Measurements from ENCODE around the gene SLC13A5. TPM values are rescaled to one million over a fixed set of nuclear protein-coding genes. Genes with fewer than 3 reads are reported as not detected.
"Not testable (repeated sequence)": the region's sequence is repeated elsewhere in the genome, so short reads cannot be mapped to it uniquely, and the experiment has no call there.

SLC13A5 gene
- total RNA-seq, 1 donor from 2014 or later = 2.2 TPM

DNA sequence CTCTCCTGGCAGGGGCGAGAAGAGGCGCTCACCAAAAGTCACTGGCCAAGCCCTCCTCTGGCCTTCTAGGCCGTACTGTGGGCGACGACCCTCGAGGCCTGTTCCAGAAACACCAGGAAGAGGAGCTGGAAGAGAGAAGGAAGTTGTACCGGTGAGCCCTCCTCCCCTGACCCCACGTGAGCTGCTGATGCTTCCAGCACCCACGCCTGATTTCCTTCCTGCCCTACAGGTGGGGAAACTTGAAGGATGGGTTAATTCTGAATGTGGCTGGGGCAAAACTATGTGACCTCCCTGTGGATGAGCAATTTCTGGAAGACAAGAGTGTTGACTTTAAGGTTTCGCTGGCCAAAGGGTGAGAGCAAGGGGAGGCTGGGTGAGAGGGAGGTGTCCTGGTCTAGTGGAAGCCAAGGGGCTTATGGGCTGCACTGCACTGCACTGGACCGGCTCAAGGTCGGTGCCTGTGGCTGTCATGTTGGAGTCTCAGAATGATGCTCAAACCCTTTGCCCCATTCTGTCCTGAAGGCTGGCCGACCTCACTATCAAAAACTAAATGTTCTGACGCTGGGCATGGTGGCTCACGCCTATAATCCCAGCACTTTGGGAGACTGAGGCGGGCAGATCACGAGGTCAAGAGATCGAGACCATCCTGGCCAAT is 55.4 kb downstream of the SLC13A5 start:
- Mint-ChIP-seq H3K4me3 (peak overlapping the region; percentile 75), H3K27ac (peak overlapping the region; percentile 63), H3K36me3 (peaks cover 3% of the 10 kb centered on the region), H3K27me3 (peaks cover 79% of the 10 kb centered on the region), H3K4me1 (ENCODE audit: unreplicated experiment) (peaks cover 15% of the 10 kb centered on the region), H3K9me3 (no peaks in the 10 kb centered on the region)
- TF ChIP-seq, protein P1, sequence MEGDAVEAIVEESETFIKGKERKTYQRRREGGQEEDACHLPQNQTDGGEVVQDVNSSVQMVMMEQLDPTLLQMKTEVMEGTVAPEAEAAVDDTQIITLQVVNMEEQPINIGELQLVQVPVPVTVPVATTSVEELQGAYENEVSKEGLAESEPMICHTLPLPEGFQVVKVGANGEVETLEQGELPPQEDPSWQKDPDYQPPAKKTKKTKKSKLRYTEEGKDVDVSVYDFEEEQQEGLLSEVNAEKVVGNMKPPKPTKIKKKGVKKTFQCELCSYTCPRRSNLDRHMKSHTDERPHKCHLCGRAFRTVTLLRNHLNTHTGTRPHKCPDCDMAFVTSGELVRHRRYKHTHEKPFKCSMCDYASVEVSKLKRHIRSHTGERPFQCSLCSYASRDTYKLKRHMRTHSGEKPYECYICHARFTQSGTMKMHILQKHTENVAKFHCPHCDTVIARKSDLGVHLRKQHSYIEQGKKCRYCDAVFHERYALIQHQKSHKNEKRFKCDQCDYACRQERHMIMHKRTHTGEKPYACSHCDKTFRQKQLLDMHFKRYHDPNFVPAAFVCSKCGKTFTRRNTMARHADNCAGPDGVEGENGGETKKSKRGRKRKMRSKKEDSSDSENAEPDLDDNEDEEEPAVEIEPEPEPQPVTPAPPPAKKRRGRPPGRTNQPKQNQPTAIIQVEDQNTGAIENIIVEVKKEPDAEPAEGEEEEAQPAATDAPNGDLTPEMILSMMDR (conservative IDR thresholded peaks at IDR 0.05) = no peak
- no peak for DNase-seq (ENCODE audit: extremely low spot score, unreplicated experiment)

DNA sequence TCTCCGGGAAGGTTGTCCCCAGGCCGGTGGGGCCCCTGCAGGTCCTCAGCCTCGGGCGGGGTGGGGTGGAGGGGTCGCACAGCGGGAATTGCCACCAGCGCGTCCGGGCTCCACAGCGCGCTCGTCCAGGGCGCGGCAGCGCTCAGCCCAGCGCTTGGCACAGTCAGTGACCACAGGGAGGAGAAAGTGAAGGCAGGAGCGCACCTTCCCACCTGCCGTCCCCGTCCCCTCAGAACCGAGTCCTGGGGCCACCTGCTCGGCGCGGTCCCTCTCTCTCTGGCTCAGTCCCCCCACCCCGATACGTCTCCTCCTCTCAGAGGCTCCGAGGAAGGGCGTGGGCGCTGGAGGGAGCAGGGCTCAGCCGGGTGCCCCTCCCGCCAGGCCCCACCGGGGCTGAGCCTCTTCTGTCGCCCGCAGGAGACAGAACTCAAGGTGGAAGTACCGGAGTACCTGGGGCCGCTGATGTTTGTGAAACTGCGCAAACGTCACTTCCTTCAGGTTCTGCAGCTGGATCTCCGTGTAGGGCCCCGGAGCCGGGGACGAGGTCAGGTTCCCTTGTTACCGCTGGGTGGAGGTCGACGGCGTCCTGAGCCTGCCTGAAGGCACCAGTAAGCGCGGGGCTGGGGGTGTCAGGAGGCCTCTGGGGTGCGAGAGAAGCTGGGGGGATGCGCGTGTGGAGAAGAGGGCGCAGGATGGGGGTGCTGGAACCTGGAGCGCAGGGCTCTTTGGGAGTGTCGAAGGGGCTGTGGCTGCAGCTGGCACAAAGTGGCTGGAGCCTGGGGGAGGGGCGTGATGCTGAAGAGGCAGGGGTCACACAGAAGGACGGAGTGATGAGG is 56.2 kb downstream of the SLC13A5 start:
- not testable (repeated sequence) for DNase-seq (ENCODE audit: extremely low spot score, unreplicated experiment); H3K9me3 Mint-ChIP-seq; H3K36me3 Mint-ChIP-seq
- H3K4me1 Mint-ChIP-seq (ENCODE audit: unreplicated experiment) = peaks cover 15% of the 10 kb centered on the region
- H3K4me3 Mint-ChIP-seq = peak overlapping the region; percentile 75
- H3K27me3 Mint-ChIP-seq = peaks cover 74% of the 10 kb centered on the region
- peak overlapping the region; percentile 63 for H3K27ac Mint-ChIP-seq

DNA sequence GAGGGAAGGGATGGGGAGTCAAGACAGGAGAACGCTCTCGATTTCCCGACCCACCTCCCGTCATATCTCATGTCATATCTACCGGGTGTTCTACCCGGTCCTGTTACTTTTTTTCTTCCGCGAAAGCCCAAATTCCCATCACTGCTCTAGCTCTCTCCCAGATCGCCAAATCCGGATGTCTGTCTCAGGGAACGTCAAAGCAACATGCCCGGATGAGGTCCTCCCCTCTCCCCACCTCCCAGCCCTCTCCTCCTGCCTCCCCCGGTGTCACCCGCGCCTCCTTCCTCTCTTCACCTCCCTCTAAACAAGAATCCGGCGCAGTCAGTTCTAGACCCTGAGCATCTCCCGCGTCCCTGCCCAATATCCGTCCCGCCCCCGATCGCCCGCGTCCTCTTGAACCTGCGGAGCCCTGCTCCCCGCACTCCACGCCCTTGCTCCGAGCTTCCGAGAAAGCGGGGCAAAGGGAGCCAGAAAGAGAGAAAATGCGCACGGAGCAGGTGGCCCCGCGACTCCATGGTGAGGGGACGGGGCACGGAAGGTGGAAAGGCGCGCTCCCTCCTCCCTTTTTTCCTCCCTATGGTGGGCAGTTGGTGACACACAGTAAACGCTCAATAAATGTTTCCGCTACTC is 57.3 kb downstream of the SLC13A5 start:
- DNase-seq (ENCODE audit: extremely low spot score, unreplicated experiment); H3K27ac Mint-ChIP-seq; H3K36me3 Mint-ChIP-seq; H3K9me3 Mint-ChIP-seq: not testable (repeated sequence)
- Mint-ChIP-seq H3K4me1 (ENCODE audit: unreplicated experiment) (peaks cover 15% of the 10 kb centered on the region), H3K4me3 (peak overlapping the region; percentile 87), H3K27me3 (peaks cover 65% of the 10 kb centered on the region)

DNA sequence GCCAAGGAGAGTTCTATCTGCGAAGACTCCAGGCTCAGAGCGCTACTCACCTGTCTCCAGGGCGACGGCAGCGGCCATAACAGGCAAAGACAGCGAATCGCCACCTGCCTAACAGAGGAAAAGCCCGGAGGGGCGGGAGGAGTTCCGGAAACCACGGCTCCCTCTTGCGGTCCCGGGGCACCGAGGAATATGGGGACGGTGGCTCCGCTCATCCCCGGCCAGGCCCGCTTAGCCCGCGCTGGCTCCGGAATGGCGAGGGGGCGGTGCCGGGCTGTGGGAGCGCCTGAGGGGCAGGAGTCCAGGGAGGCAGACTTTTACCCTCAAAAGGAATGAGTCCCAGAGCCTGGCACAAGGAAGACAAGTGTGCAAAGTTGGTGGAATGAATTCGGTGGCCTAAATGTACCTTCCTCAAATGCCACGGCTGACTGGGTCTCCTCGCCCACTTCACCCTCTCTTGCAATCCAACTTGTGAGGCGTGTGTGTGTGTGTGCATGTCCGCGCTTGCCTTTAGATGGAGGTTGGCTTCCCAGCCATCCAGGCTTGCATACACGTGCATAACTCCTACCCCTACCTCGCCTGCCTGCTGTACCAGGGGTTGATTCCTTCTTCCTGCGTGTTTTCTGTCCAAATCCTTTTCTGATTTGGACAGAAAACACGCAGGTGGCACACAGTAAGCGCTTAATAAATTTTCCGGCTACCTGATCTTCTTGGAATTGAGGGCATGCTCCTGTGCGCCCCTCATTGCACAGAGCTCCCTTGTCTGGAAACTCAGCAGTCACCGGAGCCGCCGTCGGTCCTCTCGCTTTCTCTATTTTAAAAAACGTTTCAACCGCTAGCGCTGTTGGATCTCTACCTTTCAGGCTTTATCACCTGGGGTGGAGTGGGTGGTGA is 58.1 kb downstream of the SLC13A5 start:
- H3K9me3 Mint-ChIP-seq = no peaks in the 10 kb centered on the region
- H3K36me3 Mint-ChIP-seq = peaks cover 3% of the 10 kb centered on the region
- H3K4me3 Mint-ChIP-seq = peak overlapping the region; percentile 87
- TF ChIP-seq, protein P1 (conservative IDR thresholded peaks at IDR 0.05) = no peak
- no peak for DNase-seq (ENCODE audit: extremely low spot score, unreplicated experiment)
- H3K27me3 Mint-ChIP-seq = peaks cover 57% of the 10 kb centered on the region
- peak overlapping the region; percentile 31 for H3K27ac Mint-ChIP-seq
- peaks cover 15% of the 10 kb centered on the region for H3K4me1 Mint-ChIP-seq (ENCODE audit: unreplicated experiment)

DNA sequence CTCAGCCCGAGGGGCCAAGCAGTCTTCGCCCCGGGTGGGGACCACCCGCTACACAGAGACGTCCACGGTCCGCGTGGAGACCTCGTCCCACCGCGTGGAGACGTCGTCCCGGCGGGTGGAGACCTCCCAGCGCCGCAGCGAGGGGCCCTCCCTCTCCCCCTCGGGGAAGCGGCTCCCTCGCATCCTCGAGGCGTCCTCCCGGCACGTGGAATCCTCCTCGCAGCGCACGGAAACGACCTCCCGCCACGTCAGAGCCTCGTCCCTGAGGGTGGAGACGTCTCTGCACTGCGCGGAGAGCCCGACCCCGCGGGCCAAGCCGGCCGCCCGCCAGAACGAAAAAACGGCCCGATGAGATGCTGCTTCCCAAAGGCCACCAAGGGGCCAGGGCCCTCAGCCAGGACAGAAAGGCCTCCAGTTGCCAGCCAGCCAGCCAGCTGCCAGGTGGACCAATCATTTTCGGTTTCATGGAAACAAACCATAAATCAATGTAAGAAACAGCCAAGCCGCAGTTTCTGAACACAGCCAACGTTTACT is 61.2 kb downstream of the SLC13A5 start:
- H3K4me1 Mint-ChIP-seq (ENCODE audit: unreplicated experiment) = peaks cover 23% of the 10 kb centered on the region
- peak overlapping the region; percentile 67 for H3K4me3 Mint-ChIP-seq
- peaks cover 36% of the 10 kb centered on the region for H3K27me3 Mint-ChIP-seq
- TF ChIP-seq, protein P1 (conservative IDR thresholded peaks at IDR 0.05) = no peak
- DNase-seq (ENCODE audit: extremely low spot score, unreplicated experiment) = no peak
- H3K27ac Mint-ChIP-seq = no peak overlapping the region
- no peaks in the 10 kb centered on the region for H3K9me3 Mint-ChIP-seq
- H3K36me3 Mint-ChIP-seq = peaks cover 3% of the 10 kb centered on the region
